ENCODE results near the gene NAV2. TPM values are rescaled to one million over a fixed set of nuclear protein-coding genes. Genes with fewer than 3 reads are reported as not detected.

Gene NAV2
- total RNA-seq, 1 experiment from 2014 or later = 46.3 TPM

DNA sequence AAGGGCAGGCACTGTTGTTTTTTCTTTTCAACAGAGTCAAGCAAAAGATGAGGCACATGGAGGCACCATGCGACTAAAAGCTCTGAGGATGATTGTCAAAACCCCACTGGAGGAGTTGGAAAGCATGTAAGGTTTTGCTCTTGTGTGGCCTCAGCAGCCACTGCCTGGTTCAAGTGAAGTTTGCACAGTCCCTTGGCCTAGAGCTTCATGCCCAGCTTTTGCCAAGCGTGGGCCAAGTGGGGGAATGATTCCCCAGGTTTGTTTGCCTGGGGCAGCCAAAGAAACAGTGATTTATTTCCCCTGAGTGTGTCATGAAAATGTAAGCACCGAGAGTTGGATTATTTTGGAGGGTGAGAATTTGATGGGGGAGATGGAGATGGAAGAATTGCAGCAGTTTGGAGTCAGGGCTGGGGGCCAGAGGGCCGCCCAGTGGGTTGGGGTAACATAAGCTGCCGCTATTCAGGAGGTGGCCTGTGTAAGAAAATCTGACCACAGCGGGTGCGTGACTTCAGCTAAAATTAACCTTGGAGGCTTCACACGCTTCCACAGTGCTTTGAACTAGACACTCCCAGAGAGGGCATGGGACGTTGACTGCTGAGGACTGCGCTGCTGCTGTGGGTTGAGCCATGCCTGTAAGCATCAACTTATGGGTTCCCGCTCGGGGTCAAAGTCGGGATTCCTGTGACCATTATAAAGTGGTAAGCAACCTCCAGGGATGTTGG is 100.7 kb downstream of the NAV2 start:
- H3K9me3 ChIP-seq (ENCODE audit: control insufficient read depth, low read depth, low read length) = no peaks in the 10 kb centered on the region
- no peak overlapping the region for H2BK20ac ChIP-seq (ENCODE audit: low read depth, low read length, poor library complexity, severe bottlenecking)
- H4K5ac ChIP-seq (ENCODE audit: insufficient read length, low read depth, low read length) = no peak overlapping the region
- H3K79me1 ChIP-seq (ENCODE audit: insufficient read depth, low read depth, low read length, poor library complexity, severe bottlenecking) = no peaks in the 10 kb centered on the region
- Mint-ChIP-seq H3K9me3 (no peaks in the 10 kb centered on the region), H3K4me3 (no peak overlapping the region), H3K27ac (peak overlapping the region; percentile 76 to 90 (median 81); a peak in 3 of 7 replicates), H3K4me1 (peaks cover 81 to 92% of the 10 kb centered on the region in 2 experiments), H3K36me3 (ENCODE audit: insufficient read depth in 1 of 3, low read depth in 3 of 3) (peaks cover 0 to 5% (median 1%) of the 10 kb centered on the region in 3 experiments; a peak in 4 of 7 replicates), H3K27me3 (ENCODE audit: low read depth) (no peaks in the 10 kb centered on the region)
- no peak overlapping the region for H2BK12ac ChIP-seq (ENCODE audit: insufficient read length, low read depth, low read length)
- no peak overlapping the region for H4K8ac ChIP-seq (replicated peaks; ENCODE audit: insufficient read length, low read depth, low read length)
- no peak overlapping the region for H3K23ac ChIP-seq (ENCODE audit: insufficient read length, low read depth, low read length)
- H3K27me3 ChIP-seq (ENCODE audit: insufficient read depth, low read length) = no peaks in the 10 kb centered on the region
- TF ChIP-seq, protein P1, sequence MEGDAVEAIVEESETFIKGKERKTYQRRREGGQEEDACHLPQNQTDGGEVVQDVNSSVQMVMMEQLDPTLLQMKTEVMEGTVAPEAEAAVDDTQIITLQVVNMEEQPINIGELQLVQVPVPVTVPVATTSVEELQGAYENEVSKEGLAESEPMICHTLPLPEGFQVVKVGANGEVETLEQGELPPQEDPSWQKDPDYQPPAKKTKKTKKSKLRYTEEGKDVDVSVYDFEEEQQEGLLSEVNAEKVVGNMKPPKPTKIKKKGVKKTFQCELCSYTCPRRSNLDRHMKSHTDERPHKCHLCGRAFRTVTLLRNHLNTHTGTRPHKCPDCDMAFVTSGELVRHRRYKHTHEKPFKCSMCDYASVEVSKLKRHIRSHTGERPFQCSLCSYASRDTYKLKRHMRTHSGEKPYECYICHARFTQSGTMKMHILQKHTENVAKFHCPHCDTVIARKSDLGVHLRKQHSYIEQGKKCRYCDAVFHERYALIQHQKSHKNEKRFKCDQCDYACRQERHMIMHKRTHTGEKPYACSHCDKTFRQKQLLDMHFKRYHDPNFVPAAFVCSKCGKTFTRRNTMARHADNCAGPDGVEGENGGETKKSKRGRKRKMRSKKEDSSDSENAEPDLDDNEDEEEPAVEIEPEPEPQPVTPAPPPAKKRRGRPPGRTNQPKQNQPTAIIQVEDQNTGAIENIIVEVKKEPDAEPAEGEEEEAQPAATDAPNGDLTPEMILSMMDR (conservative IDR thresholded peaks at IDR 0.05) = no peak
- peaks cover 31% of the 10 kb centered on the region for H3K4me1 ChIP-seq (ENCODE audit: insufficient read depth, low read length)
- H2BK120ac ChIP-seq (ENCODE audit: low read depth, low read length, poor library complexity, severe bottlenecking) = no peak overlapping the region
- WGBS (ENCODE audit: extremely low coverage, insufficient read length, low lambda C conversion rate) = no CpG with 5 or more reads among the region's 13 CpGs
- H3K79me2 ChIP-seq (ENCODE audit: insufficient read depth, low read length) = peaks cover 8% of the 10 kb centered on the region
- H2BK15ac ChIP-seq (ENCODE audit: low read depth, low read length) = no peak overlapping the region
- no peak overlapping the region for H3T11ph ChIP-seq (ENCODE audit: low read length)
- no peak overlapping the region for H3K18ac ChIP-seq (ENCODE audit: insufficient read length, low read depth, low read length)
- no peak for DNase-seq
- no peak overlapping the region for H2AK5ac ChIP-seq (ENCODE audit: insufficient read length, low read length)
- no peak overlapping the region for H3K4me2 ChIP-seq (ENCODE audit: insufficient read depth, insufficient read length, low read length)
- H4K20me1 ChIP-seq (ENCODE audit: control insufficient read depth, insufficient read depth, insufficient read length) = no peaks in the 10 kb centered on the region
- H3K23me2 ChIP-seq (ENCODE audit: insufficient read length, low read depth, low read length, poor library complexity, severe bottlenecking) = peaks cover 2% of the 10 kb centered on the region
- no peak overlapping the region for H3K4ac ChIP-seq (ENCODE audit: low read depth, low read length)
- no peak overlapping the region for H4K91ac ChIP-seq (ENCODE audit: insufficient read length, low read depth, low read length)
- H3K27ac ChIP-seq (ENCODE audit: insufficient read length, low read depth, low read length) = no peak overlapping the region
- no peak overlapping the region for H3K14ac ChIP-seq (ENCODE audit: insufficient read depth, low read length)
- no peak overlapping the region for H3K56ac ChIP-seq (ENCODE audit: insufficient read length, low read depth, low read length)
- H2AFZ ChIP-seq (ENCODE audit: low read length) = no peak overlapping the region
- H2BK5ac ChIP-seq (ENCODE audit: insufficient read length, low read length) = no peak overlapping the region
- no peak overlapping the region for H3K9ac ChIP-seq (ENCODE audit: extremely low read depth, insufficient read length, low read length)
